ENCODE results near the gene SAT1. TPM values are rescaled to one million over a fixed set of nuclear protein-coding genes. Genes with fewer than 3 reads are reported as not detected.

SAT1 gene
- total RNA-seq, 8 experiments from 2014 or later = 13.3 to 269 (median 89.1) TPM

DNA sequence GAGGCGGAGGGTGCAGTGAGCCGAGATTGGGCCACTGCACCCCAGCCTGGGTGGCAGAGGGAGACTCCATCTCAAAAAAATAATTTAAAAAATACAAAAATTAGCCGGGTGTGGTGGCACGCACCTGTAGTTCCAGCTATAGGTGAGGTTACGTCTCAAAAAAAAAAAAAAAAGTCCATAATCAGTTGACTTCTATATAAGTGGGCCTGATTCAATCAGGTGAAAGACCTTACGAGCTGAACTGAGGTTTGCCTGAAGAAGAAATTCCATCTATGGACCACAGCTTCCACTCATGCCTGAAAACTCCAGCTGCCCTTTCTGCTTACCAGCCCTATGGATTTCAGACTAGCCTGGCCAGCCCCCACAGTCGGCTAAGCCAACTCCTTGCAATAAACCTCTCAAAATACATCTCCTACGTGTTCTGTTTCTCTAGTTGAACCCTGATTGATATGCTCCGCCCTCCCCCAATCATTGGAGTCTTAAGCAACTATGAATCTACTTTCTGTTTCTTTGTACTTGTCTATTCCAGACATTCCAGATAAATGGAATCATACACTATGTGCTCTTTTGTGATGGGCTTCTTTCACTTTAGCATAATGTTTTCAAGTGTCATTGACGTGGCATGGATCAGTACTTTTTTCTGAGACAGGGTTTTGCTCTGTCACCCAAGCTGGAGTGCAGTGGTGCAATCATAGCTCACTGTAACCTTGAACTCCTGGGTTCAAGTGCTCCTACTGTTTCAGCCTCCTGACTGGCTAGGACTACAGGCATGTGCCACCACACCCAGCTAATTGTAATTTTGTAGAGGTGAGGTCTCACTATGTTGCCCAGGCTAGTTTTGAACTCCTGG, 36.6 kb downstream of the SAT1 start:
- H3K4me1 ChIP-seq (replicated peaks in 1 of 2) = peaks cover 0 to 3% of the 10 kb centered on the region in 2 donors
- in situ Hi-C loops (cut with MboI; ENCODE audit: low pct_unique_long_range_greater_than_20kb in 2 of 9, low sequenced_read_pairs in 9 of 9, unreplicated experiment in 9 of 9) = no loop called here
- H3K4me3 ChIP-seq = no peak overlapping the region
- peak in 1 of 8 experiments; percentile 41 for ATAC-seq (replicated peaks in 6 of 8)
- WGBS, 10 experiments = 46 to 100% (median 84%) methylated on average over 1 to 8 of the region's 10 CpGs; no CpG with 5 or more reads in 4 of the 10 experiments
- H3K27ac ChIP-seq = no peak overlapping the region

DNA sequence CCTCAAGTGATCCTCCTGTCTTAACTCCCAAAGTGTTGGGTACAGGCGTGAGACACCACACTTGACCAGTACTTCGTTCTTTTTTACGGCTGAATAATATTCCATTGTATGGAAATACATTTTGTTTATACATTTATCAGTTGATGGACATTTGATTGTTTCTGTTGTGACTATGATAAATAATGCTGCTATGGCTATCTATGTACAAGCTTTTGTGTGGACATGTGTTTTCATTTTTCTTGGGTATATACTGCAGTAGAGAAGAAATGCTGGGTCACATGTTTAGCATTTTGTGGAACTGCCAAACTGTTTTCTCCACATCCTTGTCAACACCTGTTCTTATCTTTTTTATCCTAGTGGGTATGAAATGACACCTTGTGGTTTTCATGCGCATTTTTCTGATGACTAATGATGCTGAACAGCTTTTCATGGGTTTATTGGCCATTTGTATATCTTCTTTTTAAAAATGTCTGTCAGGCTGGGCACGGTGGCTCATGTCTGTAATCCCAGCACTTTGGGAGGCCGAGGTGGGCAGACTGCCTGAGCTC, 37.3 kb downstream of the SAT1 start:
- no peak overlapping the region for H3K4me3 ChIP-seq
- in situ Hi-C loops (cut with MboI; ENCODE audit: low pct_unique_long_range_greater_than_20kb in 2 of 9, low sequenced_read_pairs in 9 of 9, unreplicated experiment in 9 of 9) = no loop called here
- H3K27ac ChIP-seq = no peak overlapping the region
- H3K4me1 ChIP-seq (replicated peaks in 1 of 2) = peaks cover 0 to 3% of the 10 kb centered on the region in 2 donors
- WGBS, 10 experiments = 86 to 100% (median 91%) methylated on average over 1 to 6 of the region's 6 CpGs; no CpG with 5 or more reads in 6 of the 10 experiments
- ATAC-seq (replicated peaks in 6 of 8) = no peak

DNA sequence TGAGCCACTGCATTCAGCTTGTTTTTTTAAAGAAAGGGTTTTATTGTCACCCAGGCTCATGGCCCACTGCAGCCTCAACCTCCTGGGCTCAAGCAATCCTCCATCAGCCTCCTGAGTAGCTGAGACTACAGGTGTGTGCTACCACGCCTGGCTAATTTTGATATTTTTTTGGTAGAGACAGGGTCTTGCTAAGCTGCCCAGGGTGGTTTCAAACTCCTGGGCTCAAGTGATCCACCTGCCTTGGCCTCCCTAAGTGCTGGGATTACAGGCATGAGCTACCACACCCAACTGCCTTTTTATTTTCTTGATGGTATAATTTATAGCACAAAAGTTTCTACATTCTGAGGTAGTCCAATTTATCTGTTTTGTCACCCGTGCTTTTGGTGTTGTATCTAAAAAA, 38.9 kb downstream of the SAT1 start:
- H3K27ac ChIP-seq = no peak overlapping the region
- 67 to 94% methylated on average over 1 to 2 of the region's 2 CpGs; no CpG with 5 or more reads in 8 of the 10 experiments for WGBS, 10 experiments
- in situ Hi-C loops (cut with MboI; ENCODE audit: low pct_unique_long_range_greater_than_20kb in 2 of 9, low sequenced_read_pairs in 9 of 9, unreplicated experiment in 9 of 9) = no loop called here
- H3K4me1 ChIP-seq (replicated peaks in 1 of 2) = peaks cover 0 to 3% of the 10 kb centered on the region in 2 donors
- no peak overlapping the region for H3K4me3 ChIP-seq
- ATAC-seq (replicated peaks in 6 of 8) = no peak

DNA sequence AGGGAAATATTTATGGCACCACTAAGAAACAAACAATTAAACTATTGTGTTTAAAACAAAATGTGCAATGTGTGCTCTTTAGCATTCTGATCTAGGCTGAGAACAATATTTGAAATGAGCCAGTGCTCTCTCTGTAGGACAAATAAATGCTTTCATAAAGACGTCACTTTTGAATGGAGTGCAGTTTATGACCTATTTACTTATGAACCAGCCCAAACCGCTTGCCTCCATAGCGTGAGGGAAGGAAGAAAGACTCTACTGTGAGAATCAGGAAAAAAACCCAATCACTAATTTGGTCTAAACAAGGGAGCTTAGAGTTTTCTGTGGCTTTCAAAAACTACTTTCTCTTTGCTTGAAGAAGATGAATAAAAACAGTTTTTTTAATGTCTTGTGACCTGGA, 39.4 kb downstream of the SAT1 start:
- in situ Hi-C loops (cut with MboI; ENCODE audit: low pct_unique_long_range_greater_than_20kb in 2 of 9, low sequenced_read_pairs in 9 of 9, unreplicated experiment in 9 of 9) = no loop called here
- Histone ChIP-seq H3K4me3 (no peak overlapping the region), H3K4me1 (replicated peaks in 1 of 2) (peaks cover 0 to 3% of the 10 kb centered on the region in 2 donors), H3K27ac (peak overlapping the region in 1 of 2 donors; percentile 61)
- WGBS, 10 experiments = 0 to 32% (median 29%) methylated on average over 1 to 3 of the region's 3 CpGs; no CpG with 5 or more reads in 7 of the 10 experiments
- ATAC-seq (replicated peaks in 6 of 8) = peak in 6 of 8 experiments; percentile 74 to 95 (median 87)

DNA sequence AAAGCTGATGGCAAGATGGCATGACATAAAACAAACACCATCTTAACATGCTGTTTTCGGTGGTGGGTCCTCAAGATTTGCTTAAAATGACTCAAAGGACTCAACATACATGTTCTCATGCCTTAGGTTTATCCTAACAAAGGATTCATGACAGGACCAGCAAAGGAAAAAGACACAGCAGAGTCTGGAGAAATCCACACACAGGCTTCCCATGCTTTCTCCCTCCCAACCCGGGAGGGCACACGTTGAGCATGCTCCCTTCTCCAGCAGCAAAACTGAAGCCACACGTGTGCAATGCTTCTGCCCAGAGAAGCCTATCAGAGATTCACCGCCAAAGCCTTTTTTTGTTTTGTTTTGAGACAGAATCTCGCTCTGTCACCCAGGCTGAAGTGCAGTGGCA, 39.9 kb downstream of the SAT1 start:
- in situ Hi-C loops (cut with MboI; ENCODE audit: low pct_unique_long_range_greater_than_20kb in 2 of 9, low sequenced_read_pairs in 9 of 9, unreplicated experiment in 9 of 9) = no loop called here
- H3K27ac ChIP-seq = peak overlapping the region in 1 of 2 donors; percentile 61
- H3K4me3 ChIP-seq = no peak overlapping the region
- H3K4me1 ChIP-seq (replicated peaks in 1 of 2) = peaks cover 0 to 3% of the 10 kb centered on the region in 2 donors
- ATAC-seq (replicated peaks in 6 of 8) = peak in 5 of 8 experiments; percentile 57 to 75 (median 66)
- 17 to 100% (median 64%) methylated on average over 1 of the region's 6 CpGs; no CpG with 5 or more reads in 6 of the 10 experiments for WGBS, 10 experiments

DNA sequence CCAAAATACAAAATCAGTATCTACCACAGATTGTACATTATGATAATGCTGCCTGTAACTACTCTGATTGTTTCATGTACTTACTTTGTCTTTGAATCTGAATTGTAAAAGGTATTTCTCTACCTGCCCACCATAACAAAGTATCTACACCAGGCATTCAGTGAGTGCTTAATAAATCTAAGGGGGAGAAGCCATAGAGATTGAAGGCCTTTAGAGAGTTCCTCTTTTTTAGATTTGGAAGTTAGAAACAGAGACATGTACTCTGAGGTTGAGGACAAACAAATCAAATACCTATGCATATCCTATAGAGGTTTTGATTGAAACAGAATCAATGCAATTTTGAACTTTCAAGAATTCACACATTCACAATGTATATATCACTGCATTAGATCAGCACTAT, 42.7 kb downstream of the SAT1 start:
- ATAC-seq (replicated peaks in 6 of 8) = no peak
- no peak overlapping the region for H3K4me3 ChIP-seq
- peaks cover 0 to 3% of the 10 kb centered on the region in 2 donors for H3K4me1 ChIP-seq (replicated peaks in 1 of 2)
- no peak overlapping the region for H3K27ac ChIP-seq
- in situ Hi-C loops (cut with MboI; ENCODE audit: low pct_unique_long_range_greater_than_20kb in 2 of 9, low sequenced_read_pairs in 9 of 9, unreplicated experiment in 9 of 9) = no loop called here

DNA sequence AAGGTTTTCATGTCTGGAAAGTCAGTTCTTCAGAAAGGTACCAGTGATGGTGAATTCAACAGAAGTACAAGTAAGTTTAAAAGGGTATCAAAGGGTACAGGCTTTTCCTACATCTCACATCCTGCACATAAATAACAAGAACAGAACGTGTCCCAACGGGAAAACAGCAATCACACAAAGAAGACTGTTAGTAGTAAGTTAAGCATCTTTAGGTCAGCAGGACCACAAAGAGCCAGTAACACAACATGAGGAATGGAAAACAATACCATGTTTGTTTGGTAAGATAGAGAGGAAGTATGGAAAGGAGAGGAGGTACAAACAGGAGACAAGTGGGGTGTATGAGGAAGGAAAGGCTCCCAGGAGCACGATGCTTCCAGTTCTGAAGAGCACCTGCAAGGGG, 43.2 kb downstream of the SAT1 start:
- ATAC-seq (replicated peaks in 6 of 8) = no peak
- Histone ChIP-seq H3K27ac (no peak overlapping the region), H3K4me1 (replicated peaks in 1 of 2) (peaks cover 0 to 3% of the 10 kb centered on the region in 2 donors), H3K4me3 (no peak overlapping the region)
- in situ Hi-C loops (cut with MboI; ENCODE audit: low pct_unique_long_range_greater_than_20kb in 2 of 9, low sequenced_read_pairs in 9 of 9, unreplicated experiment in 9 of 9) = no loop called here
- WGBS, 10 experiments = 0 to 80% (median 55%) methylated on average over 1 to 3 of the region's 3 CpGs; no CpG with 5 or more reads in 5 of the 10 experiments

DNA sequence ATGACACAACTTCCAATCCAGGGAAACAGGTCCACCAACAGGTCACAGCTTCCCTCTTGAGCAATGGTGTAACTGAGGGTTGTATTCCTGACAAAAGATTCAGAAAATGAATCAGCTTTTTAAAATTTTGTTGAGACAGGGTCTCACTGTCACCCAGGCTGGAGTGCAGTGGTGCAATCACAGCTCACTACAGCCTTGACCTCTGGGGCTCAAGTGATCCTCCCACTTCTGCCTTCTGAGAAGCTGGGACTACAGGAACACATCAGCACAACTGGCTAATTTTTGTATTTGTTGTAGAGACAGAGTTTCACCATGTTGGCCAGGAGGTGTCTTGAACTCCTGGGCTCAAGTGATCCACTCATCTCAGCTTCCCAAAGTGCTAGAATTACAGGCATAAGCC, 43.7 kb downstream of the SAT1 start:
- Histone ChIP-seq H3K4me3 (no peak overlapping the region), H3K4me1 (replicated peaks in 1 of 2) (peaks cover 0 to 3% of the 10 kb centered on the region in 2 donors), H3K27ac (no peak overlapping the region)
- in situ Hi-C loops (cut with MboI; ENCODE audit: low pct_unique_long_range_greater_than_20kb in 2 of 9, low sequenced_read_pairs in 9 of 9, unreplicated experiment in 9 of 9) = no loop called here
- no peak for ATAC-seq (replicated peaks in 6 of 8)

DNA sequence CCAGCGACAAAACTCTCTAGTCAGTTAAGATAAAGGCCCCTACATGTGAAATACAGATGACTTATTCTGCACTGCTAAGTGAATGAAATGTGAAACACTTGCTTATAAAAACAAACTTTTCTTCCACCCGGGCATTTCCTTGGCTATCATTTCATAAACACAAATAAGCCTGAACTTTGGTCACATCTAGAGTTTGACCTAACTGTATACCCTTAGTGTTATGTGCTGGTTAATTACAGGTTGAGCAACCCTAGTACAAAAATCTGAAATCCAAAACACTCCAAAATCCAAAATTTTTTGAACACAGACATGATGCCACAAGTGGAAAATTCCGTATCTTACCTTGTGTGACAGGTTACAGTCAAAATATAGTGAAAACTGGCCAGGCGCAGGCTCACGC, 45.9 kb downstream of the SAT1 start:
- 22 to 100% (median 92%) methylated on average over 1 to 2 of the region's 5 CpGs; no CpG with 5 or more reads in 3 of the 10 experiments for WGBS, 10 experiments
- ATAC-seq (replicated peaks in 6 of 8) = no peak
- in situ Hi-C loops (cut with MboI; ENCODE audit: low pct_unique_long_range_greater_than_20kb in 2 of 9, low sequenced_read_pairs in 9 of 9, unreplicated experiment in 9 of 9) = no loop called here

DNA sequence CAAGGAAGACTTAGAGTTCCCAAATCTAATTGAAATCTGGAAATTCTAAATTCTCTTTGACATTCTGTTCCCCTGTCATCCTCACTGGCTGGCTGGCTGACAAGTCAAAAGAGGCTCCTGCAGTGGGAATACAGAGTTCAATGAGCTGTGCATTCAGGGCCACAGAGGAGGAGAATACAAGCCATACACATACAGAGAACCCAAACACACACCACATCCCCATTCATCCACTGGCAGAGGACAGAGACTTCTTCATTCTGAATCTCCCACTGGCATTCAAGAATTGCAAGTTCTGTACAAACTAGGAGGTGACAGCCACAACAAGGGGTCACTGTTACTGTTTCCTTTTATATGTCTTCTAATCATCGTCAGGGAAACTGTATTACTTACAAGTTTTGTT, 49.7 kb downstream of the SAT1 start:
- WGBS, 10 experiments = 100% methylated on average over 1 of the region's 1 CpG; no CpG with 5 or more reads in 9 of the 10 experiments
- Histone ChIP-seq H3K27ac (no peak overlapping the region), H3K4me1 (replicated peaks in 1 of 2) (no peaks in the 10 kb centered on the region), H3K4me3 (no peak overlapping the region)
- ATAC-seq (replicated peaks in 6 of 8) = peak in 2 of 8 experiments; percentile 19 to 27
- in situ Hi-C loops (cut with MboI; ENCODE audit: low pct_unique_long_range_greater_than_20kb in 2 of 9, low sequenced_read_pairs in 9 of 9, unreplicated experiment in 9 of 9) = no loop called here

More for the DNA sequence above, 45.9 kb downstream of the SAT1 start:
- no peak overlapping the region for H3K27ac ChIP-seq
- H3K4me1 ChIP-seq (replicated peaks in 1 of 2) = no peaks in the 10 kb centered on the region
- H3K4me3 ChIP-seq = no peak overlapping the region

Other genes starting within 250 kb of the SAT1 start
- gene PRDX4, start 115.7 kb upstream of the SAT1 start, total RNA-seq = 100 to 1,000 TPM in 5 of 8 experiments, 10 to 100 TPM in 3; 61.5 to 555 (median 107) TPM
- 10 to 100 TPM in 5 of 8 experiments, 1 to 10 TPM in 3; 3.7 to 38.1 (median 17.8) TPM for gene ACOT9, start 39.9 kb upstream of the SAT1 start, total RNA-seq
- gene APOO, start 124.8 kb downstream of the SAT1 start, total RNA-seq = 10 to 100 TPM; 26.1 to 78.8 (median 51.7) TPM
- gene CXorf58, start 124.8 kb downstream of the SAT1 start, total RNA-seq = under 1 TPM in 3 of 8 experiments, not detected in 5; 0.21 to 0.43 (median 0.33) TPM
- 10 to 100 TPM; 10.3 to 22.1 (median 13.9) TPM for gene KLHL15, start 244.0 kb downstream of the SAT1 start, total RNA-seq